Measurements from ENCODE around the gene CDK14.

The CDK14 gene

GRCh38 chr7:90690159-90690858 lies 94.2 kb downstream of the CDK14 start:
- H3K27me3 ChIP-seq (replicated peaks; ENCODE audit: control insufficient read depth, insufficient read depth, low read length) = no peaks in the 10 kb centered on the region
- no peak overlapping the region for H3K4me3 ChIP-seq (replicated peaks; ENCODE audit: low read depth, low read length)
- TF ChIP-seq CTCF (IDR thresholded peaks at IDR 0.05; ENCODE audit: insufficient read depth, low read length, poor library complexity, severe bottlenecking) = no peak
- peak; percentile 13 for DNase-seq (ENCODE audit: extremely low read depth, insufficient read length)
- no peaks in the 10 kb centered on the region for H3K36me3 ChIP-seq (ENCODE audit: control insufficient read depth, insufficient read depth, low read length)

GRCh38 chr7:90692396-90692795 lies 96.3 kb downstream of the CDK14 start:
- DNase-seq (ENCODE audit: extremely low read depth, insufficient read length) = no peak
- no peak for TF ChIP-seq CTCF (IDR thresholded peaks at IDR 0.05; ENCODE audit: insufficient read depth, low read length, poor library complexity, severe bottlenecking)
- no peaks in the 10 kb centered on the region for H3K27me3 ChIP-seq (replicated peaks; ENCODE audit: control insufficient read depth, insufficient read depth, low read length)
- H3K36me3 ChIP-seq (ENCODE audit: control insufficient read depth, insufficient read depth, low read length) = no peaks in the 10 kb centered on the region
- no peak overlapping the region for H3K4me3 ChIP-seq (replicated peaks; ENCODE audit: low read depth, low read length)

- no peak for DNase-seq (ENCODE audit: extremely low read depth, insufficient read length)
- Histone ChIP-seq H3K36me3 (ENCODE audit: control insufficient read depth, insufficient read depth, low read length) (no peaks in the 10 kb centered on the region), H3K4me3 (replicated peaks; ENCODE audit: low read depth, low read length) (no peak overlapping the region), H3K27me3 (replicated peaks; ENCODE audit: control insufficient read depth, insufficient read depth, low read length) (no peaks in the 10 kb centered on the region)
- TF ChIP-seq CTCF (IDR thresholded peaks at IDR 0.05; ENCODE audit: insufficient read depth, low read length, poor library complexity, severe bottlenecking) = no peak
These were observed 96.8 kb downstream of the CDK14 start for GRCh38 chr7:90692947-90693346.

- Histone ChIP-seq H3K27me3 (replicated peaks; ENCODE audit: control insufficient read depth, insufficient read depth, low read length) (no peaks in the 10 kb centered on the region), H3K36me3 (ENCODE audit: control insufficient read depth, insufficient read depth, low read length) (no peaks in the 10 kb centered on the region), H3K4me3 (replicated peaks; ENCODE audit: low read depth, low read length) (no peak overlapping the region)
- TF ChIP-seq CTCF (IDR thresholded peaks at IDR 0.05; ENCODE audit: insufficient read depth, low read length, poor library complexity, severe bottlenecking) = no peak
- no peak for DNase-seq (ENCODE audit: extremely low read depth, insufficient read length)
These were observed 97.8 kb downstream of the CDK14 start for GRCh38 chr7:90693939-90694338.

- Histone ChIP-seq H3K4me3 (replicated peaks; ENCODE audit: low read depth, low read length) (no peak overlapping the region), H3K27me3 (replicated peaks; ENCODE audit: control insufficient read depth, insufficient read depth, low read length) (no peaks in the 10 kb centered on the region), H3K36me3 (ENCODE audit: control insufficient read depth, insufficient read depth, low read length) (no peaks in the 10 kb centered on the region)
- DNase-seq (ENCODE audit: extremely low read depth, insufficient read length) = no peak
- TF ChIP-seq CTCF (IDR thresholded peaks at IDR 0.05; ENCODE audit: insufficient read depth, low read length, poor library complexity, severe bottlenecking) = no peak
These were observed 102.5 kb downstream of the CDK14 start for GRCh38 chr7:90698616-90699015.

GRCh38 chr7:90701021-90701420 lies 104.9 kb downstream of the CDK14 start:
- H3K27me3 ChIP-seq (replicated peaks; ENCODE audit: control insufficient read depth, insufficient read depth, low read length) = no peaks in the 10 kb centered on the region
- H3K4me3 ChIP-seq (replicated peaks; ENCODE audit: low read depth, low read length) = peak overlapping the region; percentile 37; the same call in 1 of the 2 replicates
- no peak for DNase-seq (ENCODE audit: extremely low read depth, insufficient read length)
- no peaks in the 10 kb centered on the region for H3K36me3 ChIP-seq (ENCODE audit: control insufficient read depth, insufficient read depth, low read length)
- no peak for TF ChIP-seq CTCF (IDR thresholded peaks at IDR 0.05; ENCODE audit: insufficient read depth, low read length, poor library complexity, severe bottlenecking)
